ENCODE results near the gene PEF1.
A peak's percentile ranks its signal among the peaks of the same experiment; 100 is the strongest.

PEF1 gene

GRCh38 chr1:31653717-31654473 lies 9.2 kb upstream of the PEF1 start:
- DNase-seq = no peak

GRCh38 chr1:31652891-31653499 lies 8.3 kb upstream of the PEF1 start:
- no peak for DNase-seq

DNA sequence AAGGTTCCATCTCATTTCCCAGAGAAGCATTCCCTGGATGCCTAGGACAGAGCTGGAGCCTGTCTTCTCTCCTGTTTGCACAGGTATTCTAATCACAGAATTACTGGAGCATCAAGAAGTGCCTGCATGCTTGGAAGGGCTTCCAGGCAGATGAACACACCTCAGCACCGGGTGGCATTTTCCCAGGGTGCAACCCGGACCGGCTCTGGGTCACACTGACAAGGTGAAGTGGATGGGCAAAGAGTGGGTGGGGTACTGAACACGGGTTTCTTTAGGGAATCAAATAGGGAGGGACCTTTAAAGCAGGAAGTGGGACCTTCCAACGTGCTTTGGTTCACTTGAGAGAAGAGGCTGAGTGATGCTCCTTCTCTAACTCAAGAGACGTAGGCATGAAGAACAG lies 7.1 kb upstream of the PEF1 start:
- DNase-seq = no peak

DNA sequence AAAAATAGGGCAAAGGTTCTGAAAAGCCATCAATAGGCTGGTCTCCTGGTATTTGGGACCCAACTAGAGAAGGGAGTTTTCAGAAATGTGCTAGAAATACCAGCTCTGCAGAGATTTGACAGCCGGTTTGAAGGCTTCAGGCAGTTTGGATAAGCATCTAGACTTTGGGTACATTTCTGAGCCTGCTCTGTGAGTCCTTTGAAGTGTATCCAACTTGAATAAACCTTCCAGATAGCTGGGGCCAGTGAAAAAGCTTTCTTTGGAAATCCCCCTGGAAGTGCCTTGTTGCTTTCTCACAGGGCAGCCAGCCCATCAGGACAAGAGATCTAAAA lies 6.4 kb upstream of the PEF1 start:
- no peak for DNase-seq

DNA sequence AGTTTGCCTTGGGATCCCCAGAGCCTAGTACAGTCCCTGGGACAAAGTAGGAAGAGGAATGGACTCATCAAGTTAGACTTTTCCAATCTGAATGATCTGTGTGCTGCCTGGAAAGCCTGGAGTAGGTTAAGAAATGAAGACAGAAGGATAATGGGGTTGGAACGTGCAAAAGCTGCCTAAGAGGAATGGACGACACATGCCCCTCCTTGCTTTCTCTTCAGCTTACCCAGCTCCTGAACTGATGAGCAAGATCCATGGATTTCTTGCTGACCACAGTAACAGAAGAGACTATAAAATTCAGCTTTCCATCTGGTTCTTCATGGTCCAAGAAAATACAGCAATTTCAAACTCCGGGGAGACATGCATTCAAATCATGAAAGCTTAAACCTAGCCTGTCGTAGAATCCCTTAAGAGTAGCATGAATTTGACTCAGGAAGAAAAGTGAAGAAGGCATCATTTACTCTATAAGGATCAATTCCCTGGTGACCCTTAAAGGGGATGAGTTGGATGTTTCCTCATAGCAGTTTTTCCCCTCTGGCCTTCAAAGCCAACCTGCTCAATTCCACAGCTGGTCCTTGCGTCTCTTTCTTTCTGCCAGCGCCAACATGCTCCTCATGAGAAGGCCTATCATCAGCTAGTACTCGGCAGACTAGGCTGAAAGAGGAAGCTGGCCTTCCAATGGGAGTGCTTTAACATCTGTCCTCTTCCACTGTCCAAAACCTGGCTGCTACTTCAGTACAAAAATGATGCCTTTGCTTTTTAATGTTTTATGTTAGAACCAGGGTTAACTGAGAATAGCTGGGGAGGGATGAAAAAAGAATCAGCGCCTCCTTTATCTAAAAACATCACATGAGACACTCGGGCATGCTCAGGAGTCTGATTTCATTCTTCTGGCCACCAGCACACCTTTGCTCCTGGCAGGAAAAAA lies 5.7 kb upstream of the PEF1 start:
- DNase-seq = no peak

DNA sequence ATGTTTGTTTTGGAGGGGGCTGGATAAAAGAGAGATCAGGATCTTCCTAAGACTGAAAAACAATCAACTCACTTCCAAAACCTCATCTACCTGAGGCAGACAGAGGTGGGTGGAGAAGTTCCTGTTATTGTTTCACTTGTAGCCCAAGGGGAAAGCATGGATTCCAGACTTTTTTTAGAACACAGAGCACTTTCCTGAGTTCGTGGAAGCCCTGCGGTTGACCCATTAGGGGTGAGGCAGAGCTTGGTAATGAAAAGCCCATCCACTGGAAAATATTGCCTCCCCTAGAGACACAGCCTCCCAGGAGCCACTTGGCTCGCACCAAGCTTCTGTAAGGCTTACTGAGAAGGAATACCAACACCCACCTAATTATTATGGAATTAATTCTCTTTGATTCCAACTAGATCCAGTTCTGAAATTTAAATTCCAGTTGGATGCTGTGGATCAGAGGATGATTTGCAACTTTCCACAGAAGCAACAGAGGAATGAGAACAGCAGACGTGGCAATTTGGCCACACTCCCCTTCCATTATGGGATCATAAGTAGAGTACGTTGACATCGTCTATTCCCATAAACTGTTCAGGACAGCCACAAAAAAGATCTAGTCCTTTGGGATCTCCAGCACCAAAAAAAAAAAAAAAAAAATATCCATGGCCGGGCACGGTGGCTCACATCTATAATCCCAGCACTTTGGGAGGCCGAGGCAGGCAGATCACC lies 4.1 kb upstream of the PEF1 start:
- peak; percentile 57 for DNase-seq

- no peak for DNase-seq
Observed at GRCh38 chr1:31648190-31648589, 3.5 kb upstream of the PEF1 start.

DNA sequence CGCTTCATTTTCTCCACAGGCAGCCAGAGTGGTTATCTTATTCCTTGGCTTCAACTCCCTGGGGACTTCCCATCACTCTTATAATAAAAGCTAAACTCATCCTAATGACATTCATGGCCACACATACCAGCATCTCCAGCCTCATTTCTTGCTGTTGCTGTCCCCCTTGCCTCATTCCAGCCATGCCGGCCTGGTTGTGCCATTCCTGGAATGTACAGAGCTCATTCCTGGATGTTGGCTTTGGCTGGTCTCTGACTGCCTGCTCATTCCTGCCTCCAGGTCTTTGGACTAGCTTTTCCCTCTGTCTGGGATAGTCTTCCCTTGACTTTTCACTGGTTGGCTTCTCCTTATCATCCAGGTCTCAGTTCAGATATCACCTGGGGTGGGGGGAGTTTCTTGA lies 2.4 kb upstream of the PEF1 start:
- DNase-seq = peak; percentile 97

DNA sequence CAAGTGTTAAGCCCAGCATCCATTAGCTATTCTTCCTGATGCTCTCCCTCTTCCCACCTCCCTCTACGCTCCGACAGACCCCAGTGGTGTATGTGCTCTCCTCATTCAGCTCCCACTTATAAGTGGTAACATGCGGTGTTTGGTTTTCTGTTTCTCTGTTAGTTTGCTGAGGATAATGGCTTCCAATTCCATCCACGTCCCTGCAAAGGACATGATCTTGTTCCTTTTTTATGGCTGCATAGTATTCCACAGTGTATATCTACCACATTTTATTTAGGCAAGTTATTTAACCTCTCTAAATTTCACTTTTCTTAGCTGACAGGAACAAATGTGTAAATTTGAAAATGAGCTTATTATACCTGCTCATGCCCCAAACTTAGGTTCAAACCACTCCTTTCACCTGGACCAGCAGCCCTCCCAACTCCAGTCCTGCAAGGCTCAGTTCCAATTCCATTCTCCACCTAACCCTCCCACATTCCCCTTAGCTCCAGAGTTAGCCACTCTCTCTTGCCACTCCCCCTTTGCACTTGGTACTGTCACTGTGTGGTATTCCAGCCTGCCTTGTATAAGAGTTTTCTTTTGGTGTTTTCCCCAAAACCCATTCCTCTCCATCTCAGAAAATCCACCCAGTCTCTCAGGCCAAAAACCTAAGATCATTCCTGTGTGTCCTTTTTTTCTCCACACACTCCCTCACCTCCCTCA lies 1.7 kb upstream of the PEF1 start:
- peak; percentile 39 for DNase-seq

- no peak for DNase-seq
Observed at GRCh38 chr1:31645274-31645568, 545 bp upstream of the PEF1 start.

- DNase-seq = no peak
Observed at GRCh38 chr1:31643976-31644559, 608 bp downstream of the PEF1 start.

- DNase-seq = no peak
Observed at GRCh38 chr1:31642897-31643296, 1.8 kb downstream of the PEF1 start.

DNA sequence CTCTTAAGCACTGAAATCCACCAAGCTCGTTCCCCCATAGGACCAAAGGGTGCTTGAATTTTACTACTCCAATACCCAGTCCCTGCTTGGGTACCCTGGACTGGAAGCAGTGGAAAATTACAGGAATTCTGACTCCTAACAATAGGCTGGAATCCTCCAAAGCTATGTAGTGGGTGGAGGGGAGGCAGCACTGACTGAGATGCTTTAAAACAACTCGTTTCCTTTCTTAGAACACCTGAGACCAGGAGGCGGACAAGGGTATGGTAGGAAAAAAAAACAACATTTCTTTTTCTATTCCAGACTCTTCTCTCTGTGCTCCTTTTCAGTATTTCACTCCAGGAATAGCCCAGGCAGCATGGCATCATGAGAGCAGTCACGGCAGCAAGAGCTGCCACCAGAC lies 2.3 kb downstream of the PEF1 start:
- no peak for DNase-seq

DNA sequence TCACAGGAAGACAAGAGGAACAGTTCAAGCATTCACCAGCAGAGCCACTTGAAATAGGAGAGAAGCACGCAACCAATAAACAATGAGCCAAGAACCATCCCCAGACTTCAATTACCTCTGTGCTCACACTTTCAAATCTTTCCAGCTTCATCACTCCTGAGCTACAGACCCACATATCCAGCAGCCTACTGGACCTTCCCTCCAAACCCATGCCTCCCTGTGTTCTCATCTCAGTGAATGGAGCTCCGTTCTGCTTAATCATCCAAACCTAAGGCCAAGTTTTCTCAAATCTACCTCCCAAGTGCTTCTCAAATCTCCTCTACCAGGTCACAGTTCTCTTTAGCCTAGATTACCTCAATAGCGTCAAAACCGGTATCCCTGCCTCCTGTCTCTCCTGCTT lies 3.7 kb downstream of the PEF1 start:
- DNase-seq = no peak

- DNase-seq = no peak
Observed at GRCh38 chr1:31640179-31640578, 4.5 kb downstream of the PEF1 start.

- DNase-seq = peak; percentile 50
Observed at GRCh38 chr1:31639543-31639942, 5.1 kb downstream of the PEF1 start.

GRCh38 chr1:31637915-31638673 lies 6.6 kb downstream of the PEF1 start:
- DNase-seq = no peak

DNA sequence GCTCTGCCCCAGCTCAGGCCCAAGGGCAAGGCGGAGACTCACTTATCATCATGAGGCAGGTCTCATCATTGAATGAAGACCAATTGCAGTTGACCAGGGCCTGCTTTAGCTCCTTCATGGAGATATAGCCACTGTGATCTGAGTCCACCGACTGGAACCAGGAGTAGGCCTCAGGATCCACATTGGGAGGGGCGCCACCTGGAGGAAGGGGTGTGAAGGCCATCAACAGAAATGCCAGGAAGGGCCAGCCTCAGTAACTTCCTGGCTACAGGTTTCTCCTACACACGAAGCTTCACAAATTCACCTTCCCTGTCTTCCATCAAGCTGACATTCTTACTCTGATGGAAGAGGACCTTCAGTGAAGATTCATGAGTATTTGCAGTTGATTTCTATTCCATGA lies 11.6 kb downstream of the PEF1 start:
- DNase-seq = no peak

- DNase-seq = no peak
Observed at GRCh38 chr1:31632649-31633048, 12.0 kb downstream of the PEF1 start.

DNA sequence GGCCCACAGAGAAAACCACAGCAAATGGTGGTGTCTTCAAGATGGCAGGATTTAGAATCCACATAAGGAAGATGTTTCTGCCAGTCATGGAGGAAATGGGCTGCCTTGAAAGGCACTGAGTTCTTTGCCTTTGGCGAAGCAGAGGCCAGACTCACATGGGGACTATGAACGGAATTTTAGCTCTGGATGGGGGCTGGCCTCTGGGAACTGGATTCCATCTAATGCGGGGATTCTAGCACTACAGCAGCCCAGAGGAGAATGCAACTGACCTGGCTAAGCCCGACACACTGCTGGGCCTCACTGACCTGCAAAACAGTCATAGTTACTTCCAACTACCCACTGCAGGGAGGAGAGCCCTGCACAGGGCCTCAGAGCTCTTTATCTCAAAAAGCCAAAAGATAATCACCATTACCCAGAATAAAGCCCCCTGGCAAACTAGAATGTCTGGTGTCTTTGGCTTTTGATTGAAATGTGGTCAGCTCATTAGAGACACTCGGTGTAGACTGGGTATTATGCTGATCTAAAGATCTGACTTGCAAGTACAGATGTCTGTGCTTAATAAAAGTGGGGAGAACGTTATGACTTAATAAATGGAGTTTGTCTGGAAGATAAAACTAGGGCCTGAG lies 15.6 kb downstream of the PEF1 start:
- no peak for DNase-seq
